Neutrophil (primary cell): ENCODE results near the gene CPAMD8.

Experiments
- H3K27ac ChIP-seq: fragments of 200-600 bp; sonication (generic); 2 replicates; pipeline ENCODE4 v1.5.1; 2016; ENCODE audit warnings: mild to moderate bottlenecking, moderate library complexity
- H3K27me3 ChIP-seq: fragments of 200-600 bp; sonication (generic); 2 replicates; pipeline ENCODE4 v1.6.0; 2016; ENCODE audit warnings: mild to moderate bottlenecking
- H3K36me3 ChIP-seq: fragments of 200-600 bp; sonication (generic); 2 replicates; pipeline ENCODE4 v1.5.1; 2017
- H3K4me1 ChIP-seq, 2 experiments: fragments of 200-600 bp in 1 of 2; sonication (generic) in 1 of 2; 1 replicate in 1 of 2; 2 replicates in 1 of 2; pipeline versions ENCODE4 v1.5.1 to v1.6.1; 2013 to 2016; ENCODE audit warnings: low read depth in 1 of 2, low read length in 1 of 2, mild to moderate bottlenecking in 1 of 2, moderate library complexity in 1 of 2; ENCODE audit not compliant: control insufficient read depth in 1 of 2, insufficient read depth in 1 of 2
- H3K4me3 ChIP-seq, 2 experiments: fragments of 200-600 bp in 1 of 2; sonication (generic) in 1 of 2; 1 replicate in 1 of 2; 2 replicates in 1 of 2; pipeline ENCODE4 v1.5.1; 2013 to 2016; ENCODE audit warnings: low read depth in 1 of 2, low read length in 1 of 2, mild to moderate bottlenecking in 1 of 2, moderate library complexity in 1 of 2
- H3K9me3 ChIP-seq: fragments of 200-600 bp; sonication (generic); 2 replicates; pipeline ENCODE4 v1.5.1; 2016
- CTCF ChIP-seq: fragments of 200-600 bp; sonication (generic); IDR thresholded peaks from 2 replicates; pipeline ENCODE4 v1.5.1; 2016; ENCODE audit warnings: antibody characterized with exemption

The CPAMD8 gene

DNA sequence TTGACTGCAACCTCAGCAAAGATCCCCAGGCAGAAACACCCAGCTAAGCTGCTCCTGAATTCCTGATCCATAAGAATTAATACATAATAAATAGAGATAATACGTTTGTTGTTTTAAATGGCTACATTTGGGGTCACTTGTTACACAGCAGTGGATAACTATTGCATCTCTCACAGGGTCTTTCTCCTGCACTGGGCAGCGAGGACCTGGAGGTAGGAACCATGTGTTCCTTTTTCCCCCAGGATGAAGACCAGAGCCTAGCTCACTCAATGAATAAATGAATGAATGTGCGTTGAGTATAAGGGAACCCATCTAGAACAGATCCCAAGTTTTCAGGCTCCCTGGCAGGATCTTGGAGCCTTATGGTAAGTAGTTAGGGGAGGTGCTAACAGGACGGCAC is 107.1 kb downstream of the CPAMD8 start:
- Histone ChIP-seq H3K36me3 (no peaks in the 10 kb centered on the region), H3K9me3 (no peaks in the 10 kb centered on the region), H3K4me3 (no peak overlapping the region), H3K27me3 (peaks cover 5% of the 10 kb centered on the region), H3K27ac (no peak overlapping the region), H3K4me1 (no peaks in the 10 kb centered on the region)
- no peak for TF ChIP-seq CTCF

- no peaks in the 10 kb centered on the region for H3K4me1 ChIP-seq
- no peak for TF ChIP-seq CTCF
- H3K9me3 ChIP-seq, result no peaks in the 10 kb centered on the region
- peaks cover 5% of the 10 kb centered on the region for H3K27me3 ChIP-seq
- no peak overlapping the region for H3K27ac ChIP-seq
- H3K4me3 ChIP-seq, result no peak overlapping the region
- H3K36me3 ChIP-seq, result no peaks in the 10 kb centered on the region
Measured at GRCh38 chr19:16917401-16917800, 109.2 kb downstream of the CPAMD8 start.

- H3K4me1 ChIP-seq, result no peaks in the 10 kb centered on the region
- no peak overlapping the region for H3K27ac ChIP-seq
- no peaks in the 10 kb centered on the region for H3K36me3 ChIP-seq
- peaks cover 5% of the 10 kb centered on the region for H3K27me3 ChIP-seq
- TF ChIP-seq CTCF, result no peak
- H3K9me3 ChIP-seq, result no peaks in the 10 kb centered on the region
- H3K4me3 ChIP-seq, result no peak overlapping the region
Measured at GRCh38 chr19:16915734-16916133, 110.9 kb downstream of the CPAMD8 start.

- Histone ChIP-seq H3K27ac (no peak overlapping the region), H3K4me3 (no peak overlapping the region), H3K9me3 (no peaks in the 10 kb centered on the region), H3K4me1 (no peaks in the 10 kb centered on the region), H3K27me3 (peaks cover 5% of the 10 kb centered on the region), H3K36me3 (no peaks in the 10 kb centered on the region)
- TF ChIP-seq CTCF, result no peak
Measured at GRCh38 chr19:16915135-16915534, 111.5 kb downstream of the CPAMD8 start.

DNA sequence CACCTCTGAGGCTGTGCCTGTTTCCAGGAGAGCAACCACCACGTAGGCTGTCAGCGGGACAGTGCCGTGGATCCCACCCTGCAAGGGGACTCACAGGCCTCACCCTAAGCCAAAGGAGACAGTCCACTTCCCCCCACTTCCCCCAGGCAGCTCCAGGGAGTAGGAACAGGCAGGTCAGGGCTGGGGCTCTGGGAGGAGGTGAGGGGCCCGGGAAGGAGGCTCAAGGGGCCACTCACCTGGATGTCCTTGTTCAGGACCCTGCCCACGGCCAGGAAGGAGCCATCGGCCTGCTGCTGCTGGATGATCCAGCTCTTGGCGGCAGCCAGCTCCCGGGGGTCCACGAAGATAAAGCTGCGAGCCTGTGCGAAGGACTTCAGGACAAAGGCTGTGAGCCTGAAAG is 112.2 kb downstream of the CPAMD8 start:
- TF ChIP-seq CTCF, result no peak
- Histone ChIP-seq H3K27ac (no peak overlapping the region), H3K36me3 (no peaks in the 10 kb centered on the region), H3K27me3 (peaks cover 5% of the 10 kb centered on the region), H3K9me3 (no peaks in the 10 kb centered on the region), H3K4me3 (no peak overlapping the region), H3K4me1 (no peaks in the 10 kb centered on the region)

GRCh38 chr19:16912780-16913179 is 113.8 kb downstream of the CPAMD8 start:
- H3K27ac ChIP-seq, result no peak overlapping the region
- no peak for TF ChIP-seq CTCF
- peaks cover 5% of the 10 kb centered on the region for H3K27me3 ChIP-seq
- no peaks in the 10 kb centered on the region for H3K4me1 ChIP-seq
- no peaks in the 10 kb centered on the region for H3K36me3 ChIP-seq
- no peak overlapping the region for H3K4me3 ChIP-seq
- H3K9me3 ChIP-seq, result no peaks in the 10 kb centered on the region
